Neural progenitor cell (in vitro differentiated cells): ENCODE data around the gene ADAMTSL1.

ENCODE experiments used
- CTCF ChIP-seq: fragments of 200-600 bp; sonication (generic); IDR thresholded peaks from 2 replicates; pipeline ENCODE4 v1.5.1; 2017; ENCODE audit warnings: antibody characterized with exemption, mild to moderate bottlenecking
- EZH2 ChIP-seq: fragments of 200-600 bp; sonication (generic); IDR thresholded peaks from 2 replicates; pipeline ENCODE4 v1.6.1; 2017; ENCODE audit warnings: antibody characterized with exemption, mild to moderate bottlenecking, moderate library complexity

GRCh38 chr9:18601956-18602355 is 128.0 kb downstream of the ADAMTSL1 start:
- TF ChIP-seq CTCF, result no peak
- no peak for TF ChIP-seq EZH2
